GM20431 (cell line): ENCODE results near the gene SLC43A3.

Source experiments
- in situ Hi-C: fragments of 300-500 bp; cut with MseI, MboI; formaldehyde crosslinking; loops from one replicate; pipeline ENCODE4 v1.15.0; 2020; ENCODE audit warnings: low sequenced_read_pairs; ENCODE audit not compliant: unreplicated experiment

SLC43A3 gene

DNA sequence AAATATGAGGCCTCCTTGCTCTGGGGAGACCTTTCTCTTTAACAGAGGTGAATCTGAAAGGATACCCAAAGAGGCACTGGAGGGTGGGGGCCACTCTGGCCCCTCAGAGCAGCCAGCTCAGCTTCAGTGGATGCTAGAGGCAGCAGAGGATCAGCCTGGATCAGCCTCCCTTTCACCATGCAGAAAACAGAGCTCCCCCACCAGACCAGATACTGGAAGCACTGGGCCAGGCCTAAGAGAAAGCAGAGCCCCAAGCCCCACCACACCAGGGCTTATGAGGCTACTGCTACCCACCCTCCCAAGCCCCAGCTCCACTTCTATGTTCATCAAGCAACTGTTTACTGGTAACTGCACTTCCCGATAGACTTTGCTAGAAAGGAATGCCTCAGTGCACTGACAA, 4.0 kb upstream of the SLC43A3 start:
- in situ Hi-C loops = no loop called here

DNA sequence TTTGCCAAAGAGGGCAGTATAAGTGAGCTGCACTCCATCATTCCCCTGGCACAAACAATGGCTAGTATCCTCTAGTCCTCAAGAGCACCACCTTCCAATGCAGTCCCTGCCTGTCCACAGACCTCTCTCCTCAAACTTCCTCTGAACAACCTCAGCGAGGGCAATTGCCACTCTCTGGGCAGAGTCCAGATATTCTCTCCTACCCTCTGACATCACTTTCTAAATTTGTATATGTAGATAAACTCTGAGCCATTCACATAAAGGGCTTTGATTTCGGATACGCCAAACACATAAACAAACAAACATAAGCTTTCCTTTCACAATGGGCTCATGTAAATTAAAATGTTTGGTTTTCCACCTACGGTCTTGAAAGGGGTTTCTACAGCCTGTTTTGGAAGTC, 3.0 kb upstream of the SLC43A3 start:
- in situ Hi-C loops = no loop called here

DNA sequence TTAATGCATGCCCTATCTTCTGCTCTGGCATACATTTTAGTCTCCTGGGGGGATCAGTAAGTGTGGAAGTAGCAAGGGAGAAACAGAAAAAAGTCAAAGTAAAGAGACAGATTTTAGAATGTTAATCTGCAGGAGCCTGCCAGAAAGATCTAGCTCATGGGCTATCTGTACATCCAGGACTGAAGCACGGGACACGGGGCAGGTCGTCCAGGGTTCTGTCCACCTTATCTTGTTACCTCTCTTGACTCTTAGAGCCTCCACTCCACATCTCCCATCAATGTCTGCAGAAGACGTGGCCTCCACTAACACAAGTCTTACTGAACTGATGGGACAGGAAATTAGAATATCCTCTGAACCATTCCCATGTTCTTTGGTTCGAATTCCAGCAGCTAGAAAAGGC, 1.7 kb upstream of the SLC43A3 start:
- in situ Hi-C loops = no loop called here

DNA sequence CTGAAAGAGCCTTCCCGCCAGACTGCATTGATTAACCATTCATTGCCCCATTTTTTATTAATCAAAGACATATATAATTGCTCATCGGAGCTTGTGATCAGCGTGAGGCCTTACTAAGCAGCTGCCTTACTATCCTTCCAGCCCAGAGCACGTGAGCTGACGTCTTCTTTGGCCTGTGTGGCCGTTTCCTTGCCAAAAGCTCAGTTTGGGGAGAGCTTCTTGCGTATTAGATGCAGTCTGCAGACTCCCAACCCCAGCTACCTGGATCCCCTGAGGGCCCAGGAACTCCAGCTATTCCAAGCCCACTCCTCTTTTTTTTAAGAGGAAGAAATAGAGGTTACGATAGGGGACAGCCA, 784 bp upstream of the SLC43A3 start:
- in situ Hi-C loops = no loop called here

DNA sequence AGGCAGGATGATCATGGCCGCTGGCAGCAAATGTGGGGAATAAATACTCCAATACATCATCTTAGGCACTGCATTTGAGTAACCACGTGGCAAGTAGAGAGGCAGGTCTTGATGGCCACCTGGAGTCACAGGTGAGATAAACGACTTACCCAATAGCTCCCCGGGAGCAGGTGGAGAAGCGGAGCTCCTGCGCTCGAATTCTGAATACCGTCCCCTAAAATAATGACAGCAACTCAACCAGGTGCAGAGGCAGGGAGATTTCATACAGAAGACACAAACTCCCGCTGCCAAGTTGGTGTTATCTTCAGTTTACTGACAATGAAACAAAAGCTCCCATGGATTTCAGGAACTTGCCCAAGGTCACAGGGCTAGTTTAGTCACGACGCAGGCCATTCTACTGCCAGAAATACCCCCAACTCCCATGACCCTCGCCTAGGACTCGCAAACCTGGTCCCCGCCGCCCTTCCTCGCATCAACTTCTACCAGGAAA, 437 bp downstream of the SLC43A3 start:
- in situ Hi-C loops = no loop called here

DNA sequence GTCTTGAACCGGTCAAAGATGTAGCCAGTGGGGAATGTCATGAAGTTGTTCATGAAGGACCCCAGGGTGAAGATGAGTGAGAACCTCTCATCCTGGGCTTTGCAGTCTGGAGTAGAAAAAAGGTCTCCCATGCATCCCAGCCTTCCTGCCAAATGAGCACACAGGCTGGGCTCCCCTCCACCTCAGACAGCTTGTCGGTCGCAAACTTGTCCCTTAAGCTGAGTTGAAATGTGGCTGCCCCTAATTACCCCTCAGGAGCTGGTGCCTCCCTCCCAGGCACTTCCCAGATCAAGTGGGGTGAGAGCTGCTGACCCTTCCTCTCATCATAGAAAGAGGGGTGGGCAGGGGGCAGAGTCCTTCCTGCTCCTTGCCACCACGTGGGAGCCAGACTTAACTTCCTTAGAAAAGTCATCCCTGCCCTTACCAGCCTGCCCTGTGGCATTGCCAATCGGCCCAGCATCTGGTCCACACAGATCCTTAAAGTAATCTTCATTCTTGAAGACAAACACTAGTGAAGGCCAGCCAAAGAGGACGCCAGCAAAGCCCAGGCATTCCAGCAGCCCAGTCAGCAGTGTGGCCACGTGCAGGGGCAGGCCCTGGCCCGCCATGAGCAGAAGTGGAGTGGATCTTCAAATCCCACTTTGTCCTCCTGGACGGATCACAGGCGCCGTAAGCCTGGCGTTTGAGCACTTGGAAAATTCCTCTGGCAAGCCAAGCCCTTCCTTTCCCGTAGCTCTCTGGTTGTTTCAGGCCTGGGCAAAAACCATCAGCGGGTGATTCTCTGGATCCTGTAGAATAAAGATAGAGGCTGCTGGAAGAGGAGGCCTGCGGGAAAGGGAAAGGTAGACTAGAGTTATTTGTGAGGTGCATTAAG, 1.1 kb downstream of the SLC43A3 start:
- in situ Hi-C loops = no loop called here

DNA sequence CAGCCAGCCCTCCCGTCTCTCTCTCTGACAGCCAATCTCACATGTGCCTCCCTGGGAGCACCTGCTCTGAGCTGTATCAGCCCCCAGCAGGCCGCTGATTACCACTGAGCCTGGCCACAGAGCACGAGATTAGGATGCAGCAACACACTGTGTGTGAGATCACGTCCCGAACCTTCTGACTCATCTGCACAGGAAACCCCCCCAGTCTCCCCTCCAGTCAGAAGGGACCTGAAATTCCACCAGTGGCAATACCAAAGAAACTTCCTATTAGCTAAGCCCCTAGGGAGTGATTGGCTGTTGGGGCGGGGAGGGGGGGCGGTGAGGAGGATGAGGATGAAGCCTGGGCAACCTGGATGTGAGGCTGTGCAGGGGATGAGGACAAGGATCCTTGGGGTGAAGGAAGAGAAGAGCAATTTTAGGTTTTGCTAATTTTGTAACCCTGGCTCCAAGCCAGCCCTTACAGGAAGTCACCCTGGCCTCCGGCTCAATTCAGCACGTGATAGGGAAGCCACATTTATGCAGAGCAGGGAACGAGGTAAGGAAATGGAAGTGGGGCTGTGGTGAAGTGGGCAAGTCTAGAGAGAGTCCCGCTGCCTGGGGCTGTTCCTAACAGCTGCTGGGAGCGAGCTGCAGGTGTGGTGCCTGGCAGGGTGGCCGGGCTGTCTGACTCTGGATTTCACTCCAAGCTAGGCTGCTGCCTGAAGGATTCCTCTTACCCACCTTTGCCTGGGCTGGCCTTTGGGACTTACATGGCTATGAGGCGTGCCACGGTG, 1.9 kb downstream of the SLC43A3 start:
- in situ Hi-C loops = no loop called here

DNA sequence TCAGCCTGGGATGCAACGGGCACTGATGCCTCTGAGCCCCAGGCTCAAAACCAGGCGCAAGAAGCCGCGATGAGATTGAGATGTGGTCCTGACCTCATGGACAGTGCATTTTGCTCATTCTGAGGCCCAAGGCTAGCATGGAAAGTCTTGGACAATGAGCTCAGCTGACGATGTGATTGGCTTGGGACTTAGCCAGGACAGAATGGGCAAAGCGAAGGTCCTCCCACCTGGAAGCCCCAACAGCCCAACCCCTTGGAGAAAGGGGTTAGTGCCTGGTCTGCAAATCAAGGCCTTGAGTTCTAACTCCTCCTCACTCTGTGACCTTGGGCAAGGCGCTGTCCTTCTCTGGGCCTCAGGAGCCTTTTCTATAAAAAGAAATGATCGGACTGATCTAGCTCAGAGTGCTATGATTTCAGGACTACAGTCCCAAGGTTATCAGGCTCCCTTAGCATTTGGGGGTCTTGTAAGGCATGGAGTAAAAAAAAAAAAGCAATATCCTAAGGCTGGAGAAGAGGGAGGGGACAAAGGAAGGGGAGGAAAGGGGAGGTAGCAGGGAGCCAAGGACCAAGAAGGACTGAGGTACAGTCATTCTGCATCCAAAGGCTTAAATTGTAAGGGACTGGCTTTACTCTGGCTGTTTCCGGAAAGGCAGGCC, 2.7 kb downstream of the SLC43A3 start:
- in situ Hi-C loops = no loop called here

DNA sequence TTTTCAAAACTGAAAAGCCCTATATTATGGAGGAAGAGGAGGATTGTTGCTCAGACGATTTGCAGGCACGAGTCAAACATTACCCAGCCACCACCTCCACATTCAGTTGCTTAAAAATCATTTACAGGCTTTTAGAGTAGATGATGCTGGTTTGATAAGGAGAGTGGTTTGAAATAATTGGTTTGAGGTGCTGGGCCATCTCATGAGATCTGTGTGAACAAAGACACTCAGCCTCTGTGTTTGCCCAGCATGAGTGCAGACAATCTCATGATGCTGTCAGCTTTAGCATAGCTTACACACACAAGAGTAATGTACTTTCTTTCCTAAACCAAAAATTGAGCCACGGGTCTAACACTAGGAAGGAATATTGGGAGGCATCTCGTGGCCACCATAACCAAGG, 4.3 kb downstream of the SLC43A3 start:
- in situ Hi-C loops = no loop called here

DNA sequence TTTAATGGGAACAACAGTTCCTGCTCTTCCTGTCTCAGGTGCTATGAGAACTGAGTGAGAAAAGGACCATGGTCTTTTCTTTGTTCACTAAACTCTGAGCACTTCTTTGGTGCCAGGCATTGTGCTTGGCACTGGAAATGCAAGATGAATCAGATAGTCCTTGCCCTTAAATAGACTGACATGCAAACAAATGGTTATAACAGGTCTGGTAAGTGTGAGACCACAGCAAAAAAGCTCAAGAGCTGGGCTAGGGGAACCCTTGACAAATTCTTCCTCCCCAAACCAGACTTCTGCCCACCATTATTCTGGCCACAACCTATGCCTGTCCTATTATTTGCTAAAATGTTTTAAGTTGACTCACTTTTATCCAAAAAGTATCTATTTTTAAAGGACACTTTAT, 5.1 kb downstream of the SLC43A3 start:
- in situ Hi-C loops = no loop called here

DNA sequence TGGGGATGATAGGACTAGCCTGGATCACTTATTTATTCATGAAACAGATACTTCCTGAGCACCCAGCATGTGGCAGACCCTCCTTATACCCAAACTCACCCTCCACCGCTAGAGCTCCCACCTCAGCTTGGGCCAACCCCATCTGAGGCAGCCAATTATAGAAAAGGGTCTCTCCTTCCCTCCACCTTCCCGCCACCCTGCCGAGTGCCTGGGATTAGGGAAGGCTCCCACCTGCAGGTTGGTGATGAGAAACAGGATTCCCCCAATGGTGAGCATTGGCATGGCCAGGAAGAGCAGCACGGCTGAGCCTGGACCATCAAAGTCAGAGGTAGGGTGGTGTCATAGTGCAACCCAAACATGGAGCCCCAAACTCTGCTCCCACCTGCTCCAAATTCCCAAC, 5.9 kb downstream of the SLC43A3 start:
- in situ Hi-C loops = no loop called here

DNA sequence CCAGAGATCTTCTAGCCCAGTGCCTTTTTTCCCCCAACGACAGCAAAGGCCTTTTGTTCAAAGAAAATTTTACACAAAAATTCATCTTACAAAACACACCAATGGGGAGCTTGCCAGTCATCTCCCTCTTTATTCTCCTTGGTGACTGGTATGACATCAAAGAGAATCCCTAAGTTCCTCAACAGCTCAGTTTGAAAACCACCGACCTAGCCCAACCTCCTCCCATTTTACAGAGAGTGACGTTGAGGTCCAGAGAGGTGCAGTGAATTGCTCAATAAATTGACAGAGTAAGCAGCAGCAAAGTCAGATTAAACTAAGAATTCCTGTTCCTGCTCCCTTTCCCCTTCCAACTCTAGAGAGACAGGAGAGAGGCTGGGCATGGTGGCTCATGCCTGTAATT, 7.8 kb downstream of the SLC43A3 start:
- in situ Hi-C loops = no loop called here

DNA sequence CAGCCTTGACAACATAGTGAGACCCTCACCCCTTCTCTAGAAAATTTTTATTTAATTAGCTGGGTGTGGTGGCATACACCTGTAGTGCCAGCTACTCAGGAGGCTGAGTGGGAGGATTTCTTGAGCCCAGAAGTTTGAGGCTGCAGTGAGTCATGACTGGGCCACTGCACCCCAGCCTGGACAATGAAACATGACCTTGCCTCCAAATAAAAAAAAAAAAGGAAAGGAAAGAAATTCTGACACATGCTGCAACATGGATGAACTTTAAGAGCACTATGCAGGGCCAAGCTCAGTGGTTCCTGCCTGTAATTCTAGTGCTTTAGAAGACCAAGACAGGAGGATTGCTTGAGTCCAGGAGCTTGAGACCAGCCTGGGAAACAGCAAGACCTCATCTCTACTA, 8.8 kb downstream of the SLC43A3 start:
- in situ Hi-C loops = no loop called here

DNA sequence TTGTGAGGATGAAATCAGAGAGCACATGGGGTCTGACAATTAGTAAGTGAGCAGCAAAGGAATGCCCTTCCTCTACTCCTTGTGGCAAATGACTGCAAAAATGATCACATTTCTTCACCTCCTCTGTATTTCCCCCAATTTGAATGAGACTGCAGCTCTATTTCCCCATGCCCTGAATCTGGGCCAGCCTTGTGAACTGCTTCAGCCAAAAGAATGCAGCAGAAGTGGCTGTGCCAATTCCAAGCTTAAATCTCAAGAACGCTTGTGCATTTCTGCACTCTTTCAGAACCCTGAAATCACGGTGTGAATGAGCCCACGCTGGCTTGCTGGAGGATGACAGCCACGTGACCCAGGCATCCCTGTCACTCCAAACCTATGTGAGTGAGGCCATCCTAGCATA, 9.9 kb downstream of the SLC43A3 start:
- in situ Hi-C loops = no loop called here

DNA sequence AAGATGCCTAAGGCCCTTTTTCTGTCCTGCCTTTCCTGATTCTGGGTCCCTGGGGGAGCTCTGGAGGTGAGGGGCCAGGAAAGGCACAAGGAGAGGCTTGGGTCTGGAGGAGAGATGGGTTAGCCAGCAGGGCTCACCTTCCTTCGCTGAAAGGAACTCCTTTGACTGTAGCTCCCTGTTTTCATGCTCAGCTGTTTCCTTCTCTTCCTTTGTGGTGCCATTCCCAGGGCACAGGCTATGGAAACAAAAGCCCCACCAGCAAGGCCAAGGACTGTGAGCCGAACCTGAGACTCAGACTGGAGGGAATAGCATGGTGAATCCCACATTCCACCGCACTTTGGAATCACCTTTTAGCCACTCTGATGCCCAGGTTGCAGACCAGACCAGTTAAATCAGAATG, 10.5 kb downstream of the SLC43A3 start:
- in situ Hi-C loops = no loop called here

DNA sequence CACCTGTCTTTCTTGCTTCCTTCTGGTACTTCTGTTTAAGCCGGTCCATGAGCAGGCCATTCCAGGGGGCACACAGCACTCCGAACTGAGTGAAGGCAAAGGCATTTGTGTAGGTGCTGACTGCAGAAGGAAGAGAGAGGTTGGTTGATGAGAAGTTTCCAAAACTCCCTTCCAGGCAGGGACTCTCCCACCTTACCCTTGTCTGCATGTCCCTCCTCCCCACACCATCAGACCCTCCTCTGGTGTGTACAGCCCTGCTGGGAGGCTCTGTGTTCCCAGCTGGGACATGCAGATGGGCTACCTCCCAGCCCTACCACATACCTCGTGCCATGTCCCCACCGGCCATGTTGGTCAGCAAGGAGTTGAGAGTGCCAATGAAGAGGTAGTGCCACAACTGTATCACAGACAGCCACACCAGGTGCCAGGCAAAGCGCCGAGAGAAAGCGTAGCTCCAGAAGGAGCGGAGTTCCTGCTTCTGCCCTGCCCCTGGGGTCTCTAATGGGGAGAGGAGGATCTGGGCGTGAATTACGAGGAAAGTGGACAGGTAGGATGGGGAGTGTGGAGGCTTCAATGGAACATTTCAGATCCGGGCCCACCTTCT, 12.2 kb downstream of the SLC43A3 start:
- in situ Hi-C loops = no loop called here

DNA sequence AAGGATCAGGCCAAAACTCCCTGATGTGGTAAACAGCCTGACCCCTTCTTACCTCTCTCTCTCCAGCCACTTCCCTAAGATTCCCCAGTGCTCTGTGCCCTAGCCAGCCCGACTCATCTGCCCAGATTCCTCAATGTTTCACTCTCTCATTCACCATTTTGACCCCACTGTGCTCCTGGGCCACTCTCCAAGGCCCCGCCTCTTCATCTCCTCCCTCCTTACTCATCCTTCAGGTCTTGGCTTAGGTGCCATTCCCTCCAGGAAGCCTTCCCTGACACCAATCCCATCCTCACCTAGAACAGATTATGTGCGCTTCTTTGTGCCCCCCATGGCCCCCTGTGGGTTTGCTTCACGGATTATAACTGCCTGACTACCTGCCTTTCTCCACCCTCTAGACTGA, 13.2 kb downstream of the SLC43A3 start:
- in situ Hi-C loops = no loop called here

DNA sequence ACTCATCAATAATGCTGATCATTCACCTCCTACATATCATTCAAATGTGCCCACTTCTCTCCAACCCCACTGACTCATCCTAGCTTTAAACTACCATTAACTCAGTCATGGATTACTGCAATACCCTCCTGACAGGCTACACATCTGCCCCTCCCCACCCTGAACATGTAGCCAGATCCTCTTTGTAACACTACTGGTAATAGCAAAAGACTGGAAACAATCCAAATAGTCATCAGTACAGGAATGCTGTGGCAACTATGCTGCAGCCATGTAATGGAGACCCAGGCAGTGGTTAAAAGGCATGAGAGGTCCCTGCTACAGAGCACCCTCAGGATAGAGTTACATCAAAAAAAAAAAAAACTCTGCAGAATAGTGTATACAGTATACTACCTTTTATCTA, 16.6 kb downstream of the SLC43A3 start:
- in situ Hi-C loops = no loop called here

DNA sequence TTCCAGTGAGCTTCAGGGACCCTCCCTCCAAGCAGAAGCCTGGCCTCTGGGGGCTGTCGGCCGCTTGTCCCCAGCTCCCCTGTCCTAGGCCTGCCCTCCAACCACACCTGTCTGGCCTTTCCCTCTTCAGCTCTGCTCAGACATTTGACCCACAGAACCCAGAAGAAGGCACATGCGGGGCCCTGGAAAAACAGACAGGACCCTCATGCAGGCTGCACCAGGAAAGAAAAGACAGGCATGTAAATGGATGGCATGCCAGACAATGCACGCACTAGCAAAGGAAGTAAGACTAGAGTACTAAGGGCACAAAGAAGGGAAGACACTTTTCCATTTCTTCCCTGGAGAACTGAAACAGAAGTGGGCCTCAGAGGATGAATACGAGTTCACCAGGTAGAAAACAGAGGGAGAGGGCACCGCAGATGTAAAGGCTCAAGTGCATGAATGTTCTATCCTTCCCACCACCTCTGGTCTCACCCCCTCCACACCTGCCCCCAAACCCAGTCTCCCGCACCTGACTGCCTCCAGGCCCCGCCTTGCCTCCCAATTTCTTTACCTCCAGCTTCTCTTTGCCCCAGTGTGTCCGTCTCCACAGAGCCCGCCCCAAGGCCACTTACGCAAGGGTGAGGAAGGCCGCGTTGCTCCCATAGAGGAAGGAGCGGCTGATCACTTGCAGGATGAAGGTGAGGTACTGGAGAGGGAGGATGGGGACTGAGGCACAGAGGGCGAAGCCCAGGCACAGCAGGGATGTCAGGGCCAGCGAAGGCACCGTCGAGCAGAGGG, 17.4 kb downstream of the SLC43A3 start:
- in situ Hi-C loops = no loop called here

DNA sequence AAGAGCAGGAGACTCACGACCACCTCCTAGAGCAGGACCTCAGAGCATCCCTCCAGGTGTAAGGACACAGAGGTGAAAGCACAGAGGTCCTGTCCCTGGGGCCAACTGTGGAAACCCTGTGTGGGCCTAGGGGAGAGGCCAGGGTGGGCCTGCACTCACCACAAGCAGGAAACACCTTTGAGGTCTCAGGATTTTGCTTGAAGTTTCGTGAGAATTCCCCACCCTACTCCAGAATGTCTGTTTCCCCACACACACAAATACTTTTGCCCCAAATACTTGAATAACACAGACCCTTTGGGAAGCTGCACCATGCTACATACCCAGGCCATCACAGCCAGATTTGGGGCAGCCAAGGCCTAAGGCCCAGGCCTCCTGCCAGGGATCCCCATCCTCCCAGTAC, 18.1 kb downstream of the SLC43A3 start:
- in situ Hi-C loops = no loop called here
